HG03039 (cell line): ENCODE results near the gene YAF2.

ENCODE experiments used
- ATAC-seq: cut with Tn5 transposase; IDR thresholded peaks from one replicate; pipeline ENCODE4 v1.9.1; 2021; ENCODE audit warnings: mild to moderate bottlenecking, moderate library complexity; ENCODE audit not compliant: unreplicated experiment

YAF2 gene

GRCh38 chr12:42145552-42146215 is 92.4 kb downstream of the YAF2 start:
- ATAC-seq: no peak

- ATAC-seq: no peak
Measured at GRCh38 chr12:42145197-42145549, 92.9 kb downstream of the YAF2 start.

- ATAC-seq: peak; percentile 92
Measured at GRCh38 chr12:42144408-42145196, 93.4 kb downstream of the YAF2 start, which contains the start of gene GXYLT1. Gene GXYLT1 (minus strand): TSS chr12:42144874. CDS start chr12:42144646, 228 bp downstream.

- ATAC-seq: peak; percentile 27
Measured at GRCh38 chr12:42144158-42144407, 94.0 kb downstream of the YAF2 start.

- no peak for ATAC-seq
Measured at GRCh38 chr12:42143452-42144157, 94.4 kb downstream of the YAF2 start.

GRCh38 chr12:42141981-42142606 is 96.0 kb downstream of the YAF2 start:
- no peak for ATAC-seq

GRCh38 chr12:42140901-42141300 is 97.1 kb downstream of the YAF2 start:
- no peak for ATAC-seq

- no peak for ATAC-seq
Measured at GRCh38 chr12:42135259-42135814, 102.7 kb downstream of the YAF2 start.

- ATAC-seq: no peak
Measured at GRCh38 chr12:42130672-42131402, 107.2 kb downstream of the YAF2 start.

- no peak for ATAC-seq
Measured at GRCh38 chr12:42129595-42130204, 108.3 kb downstream of the YAF2 start.

GRCh38 chr12:42128888-42129287 is 109.2 kb downstream of the YAF2 start:
- ATAC-seq: no peak

- no peak for ATAC-seq
Measured at GRCh38 chr12:42128327-42128726, 109.7 kb downstream of the YAF2 start.

GRCh38 chr12:42126963-42127362 is 111.1 kb downstream of the YAF2 start:
- ATAC-seq: no peak

GRCh38 chr12:42125388-42125767 is 112.7 kb downstream of the YAF2 start:
- no peak for ATAC-seq

GRCh38 chr12:42124764-42125387 is 113.2 kb downstream of the YAF2 start:
- ATAC-seq: no peak

GRCh38 chr12:42119085-42119633 is 118.9 kb downstream of the YAF2 start:
- no peak for ATAC-seq

GRCh38 chr12:42118136-42118879 is 119.7 kb downstream of the YAF2 start:
- no peak for ATAC-seq

GRCh38 chr12:42109031-42109430 is 129.0 kb downstream of the YAF2 start:
- ATAC-seq: no peak
